Measurements from ENCODE around the gene MAP1LC3B2.

MAP1LC3B2 gene

DNA sequence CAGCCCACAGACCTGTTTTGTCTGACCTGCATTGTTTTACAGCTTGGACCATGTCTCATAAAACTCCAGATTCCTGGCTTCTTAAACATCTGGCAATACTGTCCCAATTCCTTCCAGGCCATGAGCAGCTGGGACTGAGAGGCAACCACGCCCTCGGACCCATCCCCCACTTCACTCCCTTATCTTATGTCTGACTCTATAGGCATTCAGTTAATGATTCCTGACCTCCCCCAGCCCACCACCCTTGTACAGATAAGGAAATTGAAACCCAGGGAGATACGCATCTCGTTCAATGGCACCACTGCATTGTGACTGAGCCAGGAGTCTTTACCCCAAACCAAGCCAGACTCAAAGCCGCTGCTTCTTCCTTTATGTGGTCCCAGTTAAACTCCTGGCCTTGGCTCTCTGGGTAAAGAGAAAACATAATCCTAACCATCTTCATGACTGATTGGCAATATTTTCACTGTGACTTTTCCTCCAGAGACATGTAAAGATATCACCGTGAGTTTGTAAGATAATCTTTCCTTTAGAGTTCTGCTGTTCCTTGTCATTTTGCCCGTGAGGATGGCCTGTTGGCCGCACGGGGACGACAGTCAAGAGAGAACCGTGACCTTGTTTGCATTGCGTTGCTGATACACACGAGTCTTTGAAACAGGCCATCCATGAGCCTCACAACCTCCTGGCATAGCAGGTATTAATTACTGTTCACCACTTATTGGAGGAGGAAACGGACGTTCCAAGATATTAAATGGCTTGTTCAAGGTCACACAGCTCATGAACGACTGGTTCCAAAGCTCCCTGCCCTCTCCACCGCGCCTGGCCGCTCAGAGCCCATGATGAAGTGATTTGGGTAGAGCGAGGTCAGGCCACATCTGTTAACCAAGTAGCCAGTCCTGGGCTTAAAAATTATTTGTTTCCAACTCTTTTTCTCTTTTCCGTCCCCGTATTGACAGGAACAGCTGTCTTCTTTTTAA, 39.4 kb downstream of the MAP1LC3B2 start:
- no peak for DNase-seq

DNA sequence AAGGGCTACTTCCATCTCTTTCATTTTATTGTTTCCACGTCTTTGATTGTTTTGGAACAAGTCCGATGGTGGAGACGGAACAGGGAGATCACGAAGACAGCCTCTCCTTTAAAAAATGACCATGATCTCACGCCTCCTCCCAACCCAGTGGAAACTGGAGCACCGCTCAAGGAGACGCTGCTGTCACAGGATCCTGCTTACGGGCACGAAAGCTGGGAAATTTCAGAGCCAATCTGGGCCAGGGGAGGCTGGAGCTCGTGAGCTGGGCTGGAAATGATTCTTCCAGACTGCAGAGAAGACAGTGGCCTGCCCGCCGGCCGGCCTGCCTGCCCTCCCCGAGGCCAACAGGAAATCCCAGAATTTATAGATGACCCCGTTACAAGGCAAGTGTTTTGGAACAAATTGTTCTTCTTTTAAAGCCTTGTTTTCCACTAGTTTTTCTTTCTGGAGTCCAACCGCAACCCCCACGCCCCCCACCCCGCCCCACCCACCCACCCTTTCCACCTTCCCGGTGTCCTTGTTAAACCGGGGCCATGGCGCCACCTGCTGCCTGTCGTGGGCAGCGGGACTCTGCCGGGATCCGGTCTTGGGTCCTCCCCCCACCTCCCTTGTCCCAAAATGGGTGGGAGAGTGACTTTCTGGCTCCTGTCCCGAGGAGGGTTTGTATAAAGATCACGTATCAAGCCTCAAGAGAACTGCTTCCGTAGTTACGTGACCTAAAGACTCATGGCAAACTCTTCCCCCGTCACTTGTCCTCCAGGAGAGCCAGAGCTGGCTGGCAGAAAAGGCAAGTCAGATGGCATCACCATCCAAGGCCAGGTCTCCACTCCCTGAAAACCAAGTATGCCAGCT, 40.3 kb downstream of the MAP1LC3B2 start:
- no peak for DNase-seq

DNA sequence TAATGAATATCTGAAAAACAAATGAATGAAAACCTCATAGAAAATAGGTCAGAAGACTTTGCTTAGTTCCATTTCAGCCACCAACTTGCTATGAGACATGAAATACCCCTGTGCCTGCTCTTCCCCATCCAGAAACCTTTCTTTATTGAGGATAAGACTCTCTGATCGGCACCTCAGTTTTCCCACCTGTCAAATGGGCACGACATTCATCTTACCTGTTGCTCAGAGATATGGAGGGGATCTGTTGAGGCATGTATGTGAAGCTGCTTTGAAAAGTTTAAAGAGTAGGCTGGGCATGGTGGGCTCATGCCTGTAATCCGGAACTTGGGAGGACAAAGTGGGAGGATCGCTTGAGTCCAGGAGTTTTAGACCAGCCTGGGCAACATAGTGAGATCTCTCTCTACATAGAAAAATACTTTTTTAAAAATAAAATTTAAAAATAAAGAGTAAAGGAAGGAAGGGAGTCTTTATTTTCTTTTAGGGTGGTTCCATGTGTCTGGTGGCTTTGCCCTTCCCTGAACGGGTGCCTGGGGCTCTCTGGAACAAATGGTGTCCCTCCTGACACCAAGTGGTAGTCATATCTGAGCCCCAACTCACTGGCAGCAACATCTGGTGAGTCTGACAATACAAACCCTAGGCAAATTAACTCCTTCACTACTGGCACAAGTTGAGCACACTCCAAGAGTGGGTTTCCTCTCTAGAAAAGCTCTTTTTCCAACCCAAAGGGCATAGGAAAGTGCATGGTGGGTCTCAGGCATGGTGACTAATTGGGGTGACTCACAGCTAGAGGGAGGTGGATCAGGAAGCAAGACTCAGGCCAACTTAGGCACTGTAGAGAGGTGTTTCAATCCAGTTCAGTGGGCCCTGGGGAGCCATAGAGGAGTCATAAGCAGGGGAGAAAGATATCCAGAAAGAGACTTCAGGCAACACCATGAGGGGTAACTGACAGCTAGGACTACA, 42.1 kb downstream of the MAP1LC3B2 start:
- DNase-seq, result no peak

DNA sequence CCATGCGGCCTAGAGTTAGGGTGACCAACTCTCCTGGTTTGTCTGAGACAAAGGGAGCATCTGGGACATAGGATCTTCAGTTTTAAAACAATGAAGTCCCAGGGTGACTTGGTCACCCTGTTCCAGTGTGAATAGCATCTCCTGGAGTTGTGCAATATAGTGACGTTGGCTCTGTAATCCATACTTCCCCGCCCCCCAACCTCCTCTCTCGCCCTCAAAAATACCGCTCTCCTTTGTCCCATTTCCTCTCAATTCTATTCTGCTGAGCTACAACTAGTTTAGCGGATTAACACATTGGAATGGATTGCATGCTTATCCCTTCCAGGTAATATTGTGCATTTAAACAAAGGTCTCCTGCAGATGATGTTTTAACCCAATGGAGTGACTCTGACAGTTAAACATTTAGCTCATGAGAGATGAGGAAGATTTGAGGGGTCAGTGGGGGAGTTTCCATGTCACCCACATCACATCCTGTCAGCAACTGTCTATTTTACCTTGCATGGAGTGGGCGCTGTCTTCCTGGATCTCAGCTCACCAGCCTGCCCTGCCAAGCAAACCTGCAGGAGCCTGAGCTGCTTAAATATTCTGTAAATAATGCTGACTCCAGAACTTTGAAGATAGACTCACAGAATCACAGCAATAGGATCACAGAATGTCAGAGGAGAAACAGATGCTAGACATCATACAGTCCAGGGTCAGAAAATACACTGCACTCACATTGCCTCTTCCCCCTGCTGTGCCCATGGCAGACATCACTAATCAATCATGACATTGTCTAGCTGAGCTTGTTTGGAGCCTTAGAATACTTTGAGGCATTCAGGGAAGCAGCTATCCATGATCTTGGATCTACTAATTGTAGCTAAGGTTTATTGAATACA, 43.0 kb downstream of the MAP1LC3B2 start:
- DNase-seq, result no peak

DNA sequence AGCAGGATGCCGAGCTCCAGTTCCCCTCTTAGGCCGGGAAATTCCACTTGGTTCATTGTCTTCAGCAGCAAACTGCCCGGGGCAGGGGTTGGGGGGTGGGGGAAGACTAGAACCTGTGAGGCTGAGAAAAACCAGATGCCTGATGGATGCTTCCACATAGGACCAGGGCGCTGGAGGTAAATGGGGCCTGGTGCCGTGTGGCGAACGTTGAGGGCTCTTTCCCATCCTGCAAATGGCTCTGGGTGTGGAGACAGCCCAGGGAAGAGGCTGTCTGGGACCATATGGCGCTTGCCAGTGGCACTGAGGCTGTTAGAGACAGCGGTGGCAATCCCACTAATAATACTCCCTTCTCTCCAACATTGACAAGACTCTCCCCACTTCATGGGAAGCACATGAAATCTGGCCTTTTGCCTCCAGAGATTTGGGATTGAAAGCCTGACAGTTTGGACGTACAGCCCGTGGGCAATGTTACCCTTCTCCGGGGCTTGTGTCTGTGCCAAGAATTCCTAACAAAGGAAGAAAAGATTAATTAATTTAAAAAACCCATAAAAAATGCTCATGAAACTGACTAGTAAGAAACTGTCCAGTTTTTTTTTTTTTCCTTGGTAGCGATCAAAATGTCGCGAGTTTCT, 44.5 kb downstream of the MAP1LC3B2 start:
- no peak for DNase-seq

DNA sequence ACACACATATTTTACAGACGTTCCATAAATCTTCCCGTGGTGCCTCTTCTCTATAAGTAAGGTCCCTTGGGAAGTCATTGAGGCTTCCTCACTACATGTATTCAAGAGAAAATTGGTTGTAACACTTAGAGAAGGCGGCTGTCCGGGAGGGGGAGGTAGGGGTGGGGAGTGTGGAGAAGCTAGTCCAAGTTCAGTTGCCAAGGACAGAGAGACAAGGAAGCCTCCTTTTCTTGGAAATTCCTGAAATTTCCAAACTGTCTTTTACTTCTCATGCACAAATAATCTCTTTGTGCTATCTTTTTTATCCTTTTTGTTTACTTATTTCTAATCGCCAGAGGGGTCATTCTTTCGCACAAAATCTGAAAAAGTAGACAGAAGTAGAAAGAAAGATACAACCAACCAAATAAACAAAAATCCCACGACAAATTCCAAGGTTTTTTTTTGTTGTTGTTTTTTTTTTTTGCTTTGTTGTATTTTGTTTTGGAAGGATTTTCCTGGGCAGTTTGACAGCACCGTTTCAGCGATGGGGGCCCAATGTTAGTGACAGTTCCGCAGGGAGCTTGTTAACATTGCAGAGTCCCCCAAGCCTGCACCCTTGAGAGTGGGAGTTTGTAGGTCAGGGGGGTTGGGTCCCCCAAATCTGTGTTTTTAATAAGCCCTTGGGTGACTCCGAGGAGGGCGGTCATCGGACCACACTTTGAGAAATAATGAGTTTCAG, 45.2 kb downstream of the MAP1LC3B2 start:
- no peak for DNase-seq

DNA sequence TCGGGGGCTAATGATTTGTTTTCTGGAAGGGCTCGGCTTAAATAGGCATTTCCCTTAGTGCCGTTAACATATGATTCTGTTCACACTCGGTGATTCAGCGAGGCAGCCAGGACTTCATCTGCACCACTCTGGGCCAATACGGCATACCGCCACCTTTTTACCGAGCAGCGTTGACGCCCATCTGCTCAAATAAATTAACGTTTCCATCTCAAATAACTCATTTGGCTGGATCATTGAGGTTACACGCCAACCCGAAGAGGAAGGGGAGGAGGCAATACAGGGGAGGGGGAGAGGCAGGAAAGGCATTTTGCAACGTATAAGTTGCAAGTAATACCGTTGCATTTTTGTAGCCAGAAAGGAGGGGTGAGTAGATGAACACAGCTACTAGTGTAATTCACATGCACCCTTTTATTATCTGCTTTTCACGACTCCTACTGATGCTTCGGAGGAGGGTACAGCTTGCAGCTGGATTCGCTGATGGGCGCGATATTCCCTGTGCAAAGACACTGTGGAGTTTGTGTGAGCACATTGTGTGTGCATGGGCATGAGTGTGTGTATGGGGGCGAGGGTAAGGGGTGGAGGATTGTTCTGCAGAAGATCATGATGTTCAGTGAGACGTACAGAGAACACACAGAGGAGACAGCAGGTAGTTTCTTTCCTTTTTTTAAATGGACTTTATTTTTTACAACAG, 45.9 kb downstream of the MAP1LC3B2 start:
- no peak for DNase-seq

DNA sequence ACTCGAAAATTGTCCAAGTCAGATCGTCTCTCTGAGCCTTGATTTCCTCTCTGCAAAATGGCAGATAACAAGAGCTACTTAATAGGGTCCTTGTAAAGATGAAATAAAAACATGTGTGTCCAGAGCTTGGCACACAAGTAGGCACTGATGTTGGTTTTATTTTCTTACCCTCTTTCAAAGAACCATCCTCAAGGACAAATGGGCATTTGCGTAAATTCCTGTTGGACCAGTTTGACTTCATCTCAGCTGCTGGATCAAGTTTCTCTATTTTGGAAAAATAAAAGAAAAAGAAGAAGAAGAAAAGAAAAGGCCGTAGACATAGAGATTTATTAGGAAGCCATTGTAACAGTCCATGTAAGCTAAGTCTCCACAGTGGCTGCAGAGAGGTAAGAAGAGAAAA, 47.2 kb downstream of the MAP1LC3B2 start:
- no peak for DNase-seq

DNA sequence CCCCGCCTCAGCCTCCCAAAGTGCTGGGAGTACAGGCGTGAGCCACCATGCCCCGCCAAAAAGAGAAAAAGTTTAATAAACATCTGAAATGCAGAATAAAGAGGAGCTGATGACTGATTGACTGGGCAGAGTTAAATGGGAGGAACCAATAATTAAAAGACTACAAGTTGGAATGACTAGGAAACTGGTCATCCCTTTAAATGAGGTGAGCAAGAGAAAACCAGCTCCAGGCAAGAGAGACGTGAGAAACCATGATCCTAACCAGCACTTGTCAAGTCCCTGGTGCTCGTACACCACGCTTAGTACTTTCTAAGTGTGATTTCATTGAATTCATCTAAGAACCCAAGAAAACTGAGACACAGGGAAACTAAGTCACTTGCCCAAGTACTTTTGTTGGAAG, 47.9 kb downstream of the MAP1LC3B2 start:
- DNase-seq, result no peak

DNA sequence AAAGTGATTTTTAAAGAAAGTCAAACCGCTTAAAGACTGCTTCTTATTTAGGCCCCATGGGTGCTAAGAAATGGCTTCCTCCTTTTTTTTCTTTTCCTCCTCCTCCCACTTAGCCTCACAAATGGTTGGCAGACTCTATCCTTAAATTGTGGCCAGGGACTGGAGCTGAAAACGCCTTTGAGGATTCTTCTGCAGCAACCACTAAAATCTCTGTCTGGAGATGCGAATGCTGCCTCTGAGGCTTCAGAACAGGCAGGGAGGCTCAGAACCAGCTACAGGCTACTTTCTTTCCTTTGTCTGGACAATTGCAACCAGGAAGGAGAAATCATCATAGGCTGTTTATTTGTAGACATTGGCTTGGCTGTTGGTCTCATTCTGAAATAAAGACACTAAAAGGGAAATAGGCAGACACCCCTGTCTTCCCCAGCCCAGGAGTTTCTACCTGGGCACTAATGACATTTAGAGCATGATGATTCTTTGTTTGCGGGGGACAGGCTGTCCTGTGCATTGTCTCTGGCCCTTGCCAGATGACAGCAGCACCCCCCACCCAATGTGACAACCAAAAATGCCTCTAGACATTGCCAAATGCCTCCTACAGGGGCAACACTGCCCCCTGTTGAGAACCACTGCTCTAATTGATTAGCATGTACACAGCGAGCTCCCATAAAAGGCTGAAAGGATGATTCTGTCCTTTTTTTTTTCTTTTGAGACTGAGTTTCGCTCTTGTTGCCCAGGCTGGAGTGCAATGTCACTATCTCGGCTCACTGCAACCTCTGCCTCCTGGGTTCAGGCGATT, 50.3 kb downstream of the MAP1LC3B2 start:
- DNase-seq, result no peak

DNA sequence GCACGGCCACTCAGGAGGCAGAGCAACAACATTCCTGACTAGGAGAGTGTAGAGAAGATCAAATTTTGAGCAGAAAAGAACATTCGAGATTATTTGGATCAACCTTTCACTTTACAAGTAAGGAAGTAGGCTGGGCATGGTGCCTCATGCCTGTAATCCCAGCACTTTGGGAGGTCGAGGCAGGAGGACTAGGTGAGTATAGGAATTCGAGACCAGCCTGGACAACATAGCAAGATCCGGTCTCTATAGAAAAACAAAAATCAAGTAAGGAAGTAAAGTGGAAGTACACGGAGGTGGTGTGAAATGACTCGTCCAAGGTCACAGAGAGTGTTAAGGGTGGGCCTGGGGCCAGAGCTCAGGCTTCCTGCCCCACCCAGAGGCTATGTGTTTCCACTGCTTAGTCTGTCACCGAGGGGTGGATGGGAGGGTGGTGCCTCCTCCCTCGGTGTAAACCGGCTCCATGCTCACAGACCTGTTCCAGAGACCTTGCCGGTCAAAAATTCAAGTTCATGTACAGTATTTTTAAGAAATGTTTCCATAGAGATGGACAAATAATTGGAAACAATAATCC, 51.9 kb downstream of the MAP1LC3B2 start:
- DNase-seq, result no peak

DNA sequence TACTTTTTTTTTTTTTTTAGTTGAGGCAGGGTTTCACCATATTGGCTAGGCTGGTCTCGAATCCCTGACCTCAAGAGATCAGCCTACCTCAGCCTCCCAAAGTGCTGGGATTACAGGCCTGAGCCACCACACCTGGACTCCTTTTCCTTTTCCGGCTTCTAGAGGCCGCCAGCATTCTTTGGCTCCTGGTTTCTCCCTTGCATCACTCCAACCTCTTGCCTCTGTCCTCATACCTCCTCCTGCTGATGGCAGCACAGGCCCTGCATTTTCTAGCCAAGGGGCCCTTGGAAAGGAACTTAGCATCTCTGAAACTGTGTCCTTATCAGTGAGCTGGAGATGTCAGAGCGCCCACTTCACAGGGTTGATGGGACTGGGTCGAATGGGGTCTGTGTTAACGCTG, 53.3 kb downstream of the MAP1LC3B2 start:
- no peak for DNase-seq

DNA sequence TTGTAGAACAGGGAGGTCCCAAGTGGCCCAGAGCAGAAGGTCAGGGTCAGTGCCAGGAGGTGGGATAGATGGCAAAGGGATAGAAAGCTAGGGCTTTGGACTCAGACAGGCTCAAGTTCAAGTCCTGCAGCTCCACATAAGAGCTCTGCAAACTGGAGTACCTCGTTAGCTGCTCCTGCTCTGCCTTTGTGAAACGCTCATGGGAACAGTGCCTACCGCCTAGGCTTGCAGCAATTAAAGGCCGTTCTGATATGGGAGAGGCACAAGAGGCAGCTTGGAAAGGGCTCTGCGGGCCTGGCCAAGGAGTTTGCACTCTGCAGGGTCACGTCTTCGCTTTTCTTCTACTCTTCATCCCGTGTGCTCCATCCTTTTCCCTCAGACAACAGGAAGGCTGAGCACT, 54.1 kb downstream of the MAP1LC3B2 start:
- DNase-seq, result no peak

DNA sequence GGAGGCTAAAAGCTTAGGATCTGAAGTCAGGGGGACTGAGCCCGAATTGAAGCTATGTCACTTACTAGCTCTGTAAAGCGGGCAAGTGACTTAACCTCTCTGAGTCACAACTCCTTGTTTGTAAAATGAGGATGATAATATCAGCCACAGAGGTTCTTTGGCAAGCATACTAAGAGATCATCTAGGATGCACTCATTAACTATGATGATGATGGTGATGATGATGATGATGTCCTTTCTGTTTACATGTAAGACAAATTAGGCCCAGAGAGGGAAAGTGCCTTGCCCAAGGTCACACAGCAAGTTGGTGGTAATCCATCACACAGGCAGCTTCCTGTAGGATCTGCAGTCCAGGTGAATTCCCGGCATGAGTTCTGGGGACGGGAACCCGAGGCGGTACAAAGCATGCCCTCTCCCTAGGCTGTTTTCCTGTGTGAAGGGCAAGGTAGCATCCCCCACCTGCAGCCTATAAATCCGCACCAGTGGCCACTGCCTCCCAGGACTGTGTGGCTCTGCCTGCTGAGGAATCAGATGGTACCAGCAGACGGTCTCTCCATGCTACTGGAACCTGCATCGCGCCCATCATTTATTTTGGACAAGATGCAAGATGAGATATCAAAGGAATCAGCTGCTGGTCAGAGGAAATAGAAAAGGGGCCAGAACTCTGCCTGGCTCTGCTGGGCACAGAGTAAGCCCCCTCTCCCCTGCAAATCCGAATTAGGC, 55.2 kb downstream of the MAP1LC3B2 start:
- no peak for DNase-seq

DNA sequence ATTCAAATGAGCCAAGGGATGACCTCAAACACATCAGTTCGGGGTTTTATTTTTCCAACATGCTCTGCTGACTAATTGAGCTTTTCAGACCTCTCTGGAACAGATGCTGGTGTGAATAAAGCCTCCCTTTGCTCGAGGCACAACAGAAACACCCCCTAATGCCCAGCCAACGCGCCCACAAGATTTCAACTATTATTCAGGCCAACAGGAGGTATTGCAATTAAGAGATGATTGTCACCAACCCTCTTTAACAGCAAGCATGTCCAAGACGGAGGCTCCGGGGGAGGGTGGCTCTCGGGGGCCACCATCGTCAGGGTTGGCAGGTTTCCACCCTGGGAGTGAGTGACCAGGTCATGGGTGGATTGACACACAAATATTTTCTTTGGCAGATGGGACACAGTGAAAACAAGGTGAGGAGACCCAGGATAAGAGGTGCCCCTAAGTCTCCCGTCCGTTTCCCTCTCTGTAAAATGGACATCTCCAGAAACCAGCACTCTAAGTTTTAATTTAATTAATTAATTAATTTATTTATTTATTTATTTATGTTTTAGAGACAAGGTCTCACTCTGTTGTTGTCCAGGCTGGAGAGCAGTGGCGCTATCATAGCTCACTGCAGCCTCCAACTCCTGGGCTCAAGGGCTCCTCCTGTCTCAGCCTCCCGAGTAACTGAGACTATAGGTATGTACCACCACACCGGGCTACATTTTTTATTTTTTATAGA, 56.1 kb downstream of the MAP1LC3B2 start:
- DNase-seq, result no peak

DNA sequence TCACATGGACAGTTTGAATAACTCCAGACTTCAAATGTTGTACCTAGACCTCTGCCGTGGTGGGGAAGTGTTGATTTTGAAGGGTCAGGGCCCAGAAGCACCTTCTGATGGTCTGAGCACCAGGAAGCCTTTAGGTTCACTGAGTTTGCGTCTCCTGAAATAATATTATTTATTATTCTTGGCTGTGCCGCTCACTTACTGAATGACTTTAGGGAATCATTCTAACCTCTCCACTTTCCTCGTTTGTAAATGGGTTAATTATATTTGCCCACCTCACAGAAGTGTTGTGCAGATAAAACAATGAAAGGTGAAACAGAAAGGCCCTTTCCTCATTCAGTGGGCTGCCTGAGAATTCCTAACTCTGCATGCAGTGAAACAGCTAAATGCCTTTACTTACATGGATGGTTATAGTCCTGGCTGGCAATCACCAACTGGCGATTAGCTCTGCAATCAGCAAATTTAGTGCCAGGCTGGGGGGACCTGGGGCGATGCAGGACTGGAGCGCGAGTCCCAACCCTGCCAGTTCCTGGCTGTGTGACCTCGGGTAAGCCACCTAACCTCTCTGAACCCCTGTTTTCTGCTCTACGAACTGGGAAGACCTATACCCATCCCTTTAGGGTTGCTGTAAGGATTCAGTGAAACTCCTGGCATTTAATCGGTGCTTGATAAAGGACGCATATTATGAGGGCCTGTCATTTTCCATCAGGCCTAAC, 57.5 kb downstream of the MAP1LC3B2 start:
- no peak for DNase-seq

DNA sequence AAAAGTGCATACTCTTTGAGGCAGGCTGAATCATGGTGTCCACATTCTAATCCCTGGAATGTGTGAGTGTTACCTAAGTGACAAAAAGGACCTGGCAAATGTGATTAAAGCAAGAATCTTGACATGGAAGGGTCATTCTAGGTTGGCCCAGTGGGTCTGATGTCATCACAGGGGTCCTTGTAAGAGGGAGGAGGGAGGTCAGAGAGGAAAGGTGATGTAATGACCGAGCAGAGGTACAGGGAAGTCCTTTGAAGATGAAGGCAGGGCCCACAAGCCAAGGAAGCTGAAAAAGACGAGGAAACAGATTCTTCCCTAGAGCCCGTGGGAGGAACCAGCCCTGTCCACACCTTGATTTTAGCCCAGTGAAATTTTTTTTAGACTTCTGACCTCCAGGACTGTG, 60.1 kb downstream of the MAP1LC3B2 start:
- no peak for DNase-seq

Data from NCI-H1436 treated with DMSO at 0.1 percent for 48 hours (cell line).